Measurements from ENCODE around the gene DAZAP1.

DNA sequence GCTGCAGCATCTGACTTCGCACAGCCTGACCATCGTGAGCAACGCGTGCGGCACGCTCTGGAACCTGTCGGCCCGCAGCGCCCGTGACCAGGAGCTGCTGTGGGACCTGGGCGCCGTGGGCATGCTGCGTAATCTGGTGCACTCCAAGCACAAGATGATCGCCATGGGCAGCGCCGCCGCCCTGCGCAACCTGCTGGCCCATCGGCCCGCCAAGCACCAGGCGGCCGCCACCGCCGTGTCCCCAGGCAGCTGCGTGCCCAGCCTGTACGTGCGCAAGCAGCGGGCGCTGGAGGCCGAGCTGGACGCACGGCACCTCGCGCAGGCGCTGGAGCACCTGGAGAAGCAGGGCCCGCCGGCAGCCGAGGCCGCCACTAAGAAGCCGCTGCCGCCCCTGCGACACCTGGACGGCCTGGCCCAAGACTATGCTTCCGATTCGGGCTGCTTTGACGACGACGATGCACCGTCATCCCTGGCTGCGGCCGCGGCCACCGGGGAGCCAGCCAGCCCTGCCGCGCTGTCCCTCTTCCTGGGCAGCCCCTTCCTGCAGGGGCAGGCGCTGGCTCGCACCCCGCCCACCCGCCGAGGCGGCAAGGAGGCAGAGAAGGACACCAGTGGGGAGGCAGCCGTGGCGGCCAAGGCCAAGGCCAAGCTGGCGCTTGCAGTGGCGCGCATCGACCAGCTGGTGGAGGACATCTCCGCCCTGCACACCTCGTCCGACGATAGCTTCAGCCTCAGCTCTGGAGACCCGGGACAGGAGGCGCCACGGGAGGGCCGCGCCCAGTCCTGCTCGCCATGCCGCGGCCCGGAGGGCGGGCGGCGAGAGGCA, 58.0 kb downstream of the DAZAP1 start:
- no peak for TF ChIP-seq EZH2 (IDR thresholded peaks at IDR 0.05; ENCODE audit: borderline replicate concordance, low read depth, low read length, poor library complexity, severe bottlenecking)
- TF ChIP-seq, protein P1, sequence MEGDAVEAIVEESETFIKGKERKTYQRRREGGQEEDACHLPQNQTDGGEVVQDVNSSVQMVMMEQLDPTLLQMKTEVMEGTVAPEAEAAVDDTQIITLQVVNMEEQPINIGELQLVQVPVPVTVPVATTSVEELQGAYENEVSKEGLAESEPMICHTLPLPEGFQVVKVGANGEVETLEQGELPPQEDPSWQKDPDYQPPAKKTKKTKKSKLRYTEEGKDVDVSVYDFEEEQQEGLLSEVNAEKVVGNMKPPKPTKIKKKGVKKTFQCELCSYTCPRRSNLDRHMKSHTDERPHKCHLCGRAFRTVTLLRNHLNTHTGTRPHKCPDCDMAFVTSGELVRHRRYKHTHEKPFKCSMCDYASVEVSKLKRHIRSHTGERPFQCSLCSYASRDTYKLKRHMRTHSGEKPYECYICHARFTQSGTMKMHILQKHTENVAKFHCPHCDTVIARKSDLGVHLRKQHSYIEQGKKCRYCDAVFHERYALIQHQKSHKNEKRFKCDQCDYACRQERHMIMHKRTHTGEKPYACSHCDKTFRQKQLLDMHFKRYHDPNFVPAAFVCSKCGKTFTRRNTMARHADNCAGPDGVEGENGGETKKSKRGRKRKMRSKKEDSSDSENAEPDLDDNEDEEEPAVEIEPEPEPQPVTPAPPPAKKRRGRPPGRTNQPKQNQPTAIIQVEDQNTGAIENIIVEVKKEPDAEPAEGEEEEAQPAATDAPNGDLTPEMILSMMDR (conservative IDR thresholded peaks at IDR 0.05; ENCODE audit: low read depth, low read length) = peak; percentile 42
